ENCODE measurements around the gene SEL1L3.
A peak's percentile ranks its signal among the peaks of the same experiment; 100 is the strongest.

Gene SEL1L3

DNA sequence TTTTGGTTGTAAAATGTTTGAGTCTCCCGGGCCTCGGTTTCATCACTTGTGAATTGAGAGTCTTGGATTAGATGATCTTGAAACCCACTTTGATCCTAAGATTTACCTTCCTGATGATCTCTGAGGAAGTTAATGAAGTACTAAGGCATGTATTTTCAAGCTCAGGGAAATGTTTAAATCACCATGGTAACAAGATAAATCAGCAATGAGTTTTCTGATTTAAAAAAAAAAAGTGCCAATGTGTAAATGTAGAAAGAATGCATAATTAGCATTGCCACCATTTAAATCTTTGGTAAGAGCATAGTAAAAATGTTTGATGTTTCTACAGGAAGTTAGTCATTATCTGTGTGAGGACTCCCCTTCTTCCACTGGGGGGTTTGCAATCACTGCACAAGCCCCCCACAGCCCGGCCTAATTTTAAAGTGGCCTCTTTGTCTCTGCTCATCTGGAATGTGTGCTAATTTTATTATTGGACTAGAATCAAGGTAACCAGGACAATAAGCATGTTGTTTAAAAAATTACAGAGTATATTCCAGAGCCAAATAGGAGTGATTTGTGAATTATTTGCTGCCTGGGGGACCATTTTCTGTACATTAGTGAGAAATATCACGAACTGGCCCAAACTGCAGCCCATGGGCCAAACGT, 113.5 kb downstream of the SEL1L3 start:
- DNase-seq (ENCODE audit: low spot score), result no peak

DNA sequence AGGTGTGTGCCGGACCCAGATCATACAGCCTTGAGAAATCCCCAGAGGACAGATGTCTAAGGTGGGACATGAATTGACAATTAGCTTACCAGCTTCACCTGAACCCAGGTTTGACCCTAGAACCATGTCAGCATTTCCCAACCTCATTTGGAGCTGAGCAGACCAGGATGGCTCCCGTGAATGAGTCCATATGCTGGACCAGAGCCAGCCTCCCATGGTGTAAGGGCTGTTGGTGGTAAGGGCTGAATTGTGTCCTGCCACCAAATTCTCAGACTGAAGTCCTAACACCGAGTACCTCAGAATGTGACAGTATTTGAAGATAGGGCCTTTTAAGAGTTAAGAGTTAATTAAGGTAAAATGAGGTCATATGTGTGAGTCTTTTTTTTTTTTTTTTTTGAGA, 118.8 kb downstream of the SEL1L3 start:
- DNase-seq (ENCODE audit: low spot score), result no peak

DNA sequence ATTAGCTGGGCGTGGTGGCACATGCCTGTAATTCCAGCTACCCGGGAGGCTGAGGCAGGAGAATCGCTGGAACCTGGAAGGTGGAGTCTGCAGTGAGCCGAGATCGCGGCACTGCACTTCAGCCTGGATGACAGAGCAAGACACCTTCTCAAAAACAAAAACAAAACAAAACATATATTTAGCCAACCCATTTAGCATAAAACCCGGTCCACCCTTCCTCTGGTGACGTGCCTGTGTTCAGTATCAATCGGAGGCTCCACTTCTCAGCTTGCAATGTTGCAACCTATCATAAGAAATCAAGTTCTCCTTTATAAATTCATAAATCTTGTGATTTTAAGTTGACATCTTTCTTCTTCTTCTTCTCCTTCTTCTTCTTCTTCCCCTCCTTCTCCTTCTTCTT, 133.2 kb downstream of the SEL1L3 start:
- no peak for DNase-seq (ENCODE audit: low spot score)

DNA sequence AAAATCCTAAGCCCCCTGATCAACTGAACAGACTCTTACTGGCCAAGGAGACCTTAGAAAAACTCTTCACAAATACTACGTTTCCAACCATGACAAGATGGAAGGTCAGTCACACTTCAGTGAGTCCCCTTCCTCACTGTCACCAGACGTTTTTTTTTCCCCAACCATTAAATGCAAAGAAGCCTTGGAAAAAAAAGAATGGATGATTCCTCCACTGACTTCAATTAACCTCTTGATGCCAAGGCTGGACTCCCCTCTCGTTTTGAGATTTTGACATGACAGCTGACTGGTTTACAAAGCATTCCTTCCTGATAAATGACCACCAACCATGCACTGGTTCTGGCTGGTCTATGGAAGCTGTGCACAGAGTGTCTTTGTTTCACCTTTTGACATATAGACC, 133.9 kb downstream of the SEL1L3 start:
- DNase-seq (ENCODE audit: low spot score), result no peak

DNA sequence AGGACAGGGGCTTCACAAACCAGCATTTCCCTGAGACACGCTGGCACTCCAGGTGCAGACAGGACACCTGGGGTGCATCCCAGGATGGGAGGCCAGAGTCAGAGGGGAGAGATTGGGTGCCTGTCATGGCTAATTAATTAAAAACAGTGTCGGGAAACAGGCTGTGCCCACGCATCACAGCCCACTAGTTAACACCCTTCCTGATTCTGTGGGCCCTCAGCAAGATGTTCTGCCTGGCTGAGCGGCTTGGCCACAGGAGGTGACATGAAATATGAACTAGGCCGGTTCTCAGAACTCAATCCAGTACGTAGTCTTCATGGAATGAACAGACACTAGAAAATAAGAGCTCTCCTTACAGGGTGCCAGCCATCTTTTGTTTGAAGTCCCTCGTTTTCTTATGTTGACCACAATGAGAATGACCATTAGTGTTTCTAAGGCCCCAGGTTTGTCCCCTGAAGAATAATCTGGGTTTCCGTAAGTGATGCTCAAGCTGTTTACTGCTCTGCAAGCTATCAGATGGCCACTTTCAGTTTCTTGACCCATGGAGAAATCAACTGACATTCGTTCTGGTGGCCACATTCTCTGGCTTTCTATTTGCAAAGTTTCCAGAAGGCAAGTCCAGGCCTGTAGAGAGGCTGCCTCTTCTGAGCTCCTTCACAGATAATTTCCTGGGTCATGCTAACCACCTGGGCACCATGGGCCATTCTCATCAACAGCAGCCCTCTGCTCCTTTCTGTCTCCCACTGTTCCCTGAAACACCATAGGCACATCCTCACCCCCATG, 134.9 kb downstream of the SEL1L3 start:
- DNase-seq (ENCODE audit: low spot score), result no peak

DNA sequence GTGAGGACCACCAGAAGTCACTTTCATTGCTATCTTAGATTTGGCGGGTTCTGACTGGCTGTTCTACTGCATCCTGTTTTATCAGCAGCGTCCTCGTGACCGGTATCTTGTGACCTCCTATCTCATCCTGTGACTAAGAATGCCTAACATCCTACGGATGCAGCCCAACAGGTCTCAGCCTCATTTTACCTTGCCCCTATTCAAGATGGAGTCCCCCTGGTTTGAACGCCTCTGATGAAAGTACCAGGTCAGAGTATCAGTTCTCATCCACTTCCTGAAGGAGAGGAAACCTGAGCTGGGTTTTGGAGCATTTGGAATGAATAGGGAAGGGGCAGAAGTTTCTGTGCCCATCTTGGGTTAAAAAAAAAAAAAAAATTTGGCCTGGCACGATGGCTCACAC, 136.9 kb downstream of the SEL1L3 start:
- DNase-seq (ENCODE audit: low spot score), result no peak

DNA sequence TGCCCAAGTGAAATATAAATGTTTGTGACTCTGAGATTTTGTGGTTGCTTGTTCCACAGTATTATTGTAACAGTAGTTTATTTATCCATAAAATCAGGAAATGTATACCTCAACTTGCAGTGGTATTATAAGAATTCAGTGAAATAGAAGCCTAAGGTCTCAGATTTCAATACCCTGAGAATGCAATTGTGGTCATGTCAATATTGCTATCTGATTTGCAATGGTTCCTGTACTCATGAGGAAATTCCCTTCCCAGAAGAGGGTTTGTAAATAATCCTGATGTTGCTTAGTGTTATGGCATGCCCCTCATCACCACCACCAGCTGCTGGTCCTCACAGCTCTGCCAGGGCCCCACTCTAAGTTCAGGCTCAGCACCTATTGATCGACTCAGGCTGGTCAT, 139.4 kb downstream of the SEL1L3 start:
- DNase-seq (ENCODE audit: low spot score), result no peak

DNA sequence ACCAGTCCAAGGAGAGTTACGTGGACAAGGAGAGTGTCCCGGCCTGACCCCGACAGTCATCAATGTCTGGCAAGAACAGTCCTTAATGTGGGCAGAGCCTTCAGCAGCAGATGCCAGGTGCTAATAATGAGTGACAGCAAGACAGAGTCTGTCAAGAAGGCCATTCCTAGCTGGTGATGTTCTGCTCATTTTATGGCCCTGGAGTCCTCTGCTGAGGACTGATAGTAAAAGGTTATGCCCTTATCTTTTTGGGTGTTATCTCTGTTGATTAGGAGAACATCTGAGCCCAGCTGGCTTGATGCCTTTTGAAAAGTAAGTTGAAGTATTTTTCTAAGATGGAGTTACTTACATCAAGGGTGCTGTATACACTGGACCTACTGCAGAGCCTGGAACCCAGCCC, 139.8 kb downstream of the SEL1L3 start:
- no peak for DNase-seq (ENCODE audit: low spot score)

DNA sequence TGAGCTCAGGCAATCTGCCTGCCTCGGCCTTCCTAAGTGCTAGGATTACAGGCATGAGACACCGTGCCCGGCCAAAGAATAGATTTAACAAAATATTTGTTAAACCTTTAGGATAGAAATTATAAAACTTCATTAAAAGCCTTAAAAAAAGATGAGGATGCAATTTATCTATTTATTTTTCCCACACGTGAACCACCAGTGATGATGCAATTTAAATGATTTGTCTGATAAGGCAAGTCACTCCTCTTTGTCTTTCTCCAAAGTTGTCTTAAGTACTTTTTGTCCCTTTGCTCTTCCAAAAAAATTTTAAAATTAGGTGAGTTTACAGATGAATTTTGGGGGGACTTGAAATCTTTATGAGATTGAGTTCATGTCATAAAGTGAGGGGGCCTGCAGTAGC, 149.0 kb downstream of the SEL1L3 start:
- no peak for DNase-seq (ENCODE audit: low spot score)

DNA sequence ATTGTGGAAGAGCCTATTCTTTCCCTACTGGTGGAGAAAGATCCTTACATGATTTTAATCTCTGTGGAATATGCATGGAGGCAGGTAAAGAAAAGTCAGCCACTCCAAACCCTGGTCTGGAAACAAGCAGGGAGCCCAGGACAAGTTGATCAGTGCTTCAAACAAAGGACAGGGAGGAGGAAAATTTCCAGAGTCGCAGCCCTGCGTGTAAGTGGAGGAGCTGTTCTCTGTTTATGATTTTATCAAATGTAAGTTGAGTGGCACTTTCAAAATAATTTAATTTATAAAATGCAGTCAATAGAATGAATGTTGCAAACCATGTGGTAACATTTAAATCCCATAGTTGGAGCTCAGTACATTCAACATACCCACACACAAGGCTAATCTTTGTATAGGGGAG, 150.2 kb downstream of the SEL1L3 start:
- no peak for DNase-seq (ENCODE audit: low spot score)

DNA sequence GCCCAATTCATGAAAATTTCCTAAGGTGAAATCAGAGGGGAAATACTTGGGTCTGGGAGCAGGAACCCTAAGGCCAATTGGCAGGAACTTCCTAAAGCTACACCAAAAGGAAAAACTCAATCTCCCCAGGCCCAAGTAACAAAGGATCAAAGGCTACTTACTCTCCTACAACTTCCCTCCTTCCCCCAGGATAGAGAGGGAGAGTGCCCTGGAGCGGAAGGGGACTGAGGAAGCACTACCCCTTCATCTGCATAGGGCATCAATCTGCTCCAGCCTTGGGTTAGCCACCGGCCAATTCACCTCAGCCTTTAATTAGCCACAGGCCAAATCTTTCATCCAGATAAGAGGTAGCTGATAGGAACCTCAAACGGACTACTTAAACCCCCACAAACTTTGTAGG, 152.2 kb downstream of the SEL1L3 start:
- DNase-seq (ENCODE audit: low spot score), result no peak

DNA sequence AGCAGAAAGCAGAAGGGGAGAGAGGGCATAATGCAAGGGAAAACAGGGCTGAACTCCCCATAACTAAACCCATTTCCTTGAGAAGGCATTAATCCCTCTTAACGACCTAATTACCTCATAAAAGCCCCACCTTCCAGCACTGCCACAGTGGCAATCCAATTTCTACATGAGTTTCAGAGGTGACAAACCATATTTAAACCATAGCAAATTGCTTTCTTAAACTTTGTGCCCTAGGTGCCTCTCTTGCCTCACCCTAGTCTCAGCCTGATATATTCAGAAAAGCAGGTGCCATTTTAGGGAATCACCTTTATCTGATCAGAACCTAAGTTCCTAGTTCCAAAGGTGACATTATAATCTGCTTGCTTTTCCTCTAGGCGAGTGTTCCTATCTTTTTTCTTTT, 158.3 kb downstream of the SEL1L3 start:
- no peak for DNase-seq (ENCODE audit: low spot score)

DNA sequence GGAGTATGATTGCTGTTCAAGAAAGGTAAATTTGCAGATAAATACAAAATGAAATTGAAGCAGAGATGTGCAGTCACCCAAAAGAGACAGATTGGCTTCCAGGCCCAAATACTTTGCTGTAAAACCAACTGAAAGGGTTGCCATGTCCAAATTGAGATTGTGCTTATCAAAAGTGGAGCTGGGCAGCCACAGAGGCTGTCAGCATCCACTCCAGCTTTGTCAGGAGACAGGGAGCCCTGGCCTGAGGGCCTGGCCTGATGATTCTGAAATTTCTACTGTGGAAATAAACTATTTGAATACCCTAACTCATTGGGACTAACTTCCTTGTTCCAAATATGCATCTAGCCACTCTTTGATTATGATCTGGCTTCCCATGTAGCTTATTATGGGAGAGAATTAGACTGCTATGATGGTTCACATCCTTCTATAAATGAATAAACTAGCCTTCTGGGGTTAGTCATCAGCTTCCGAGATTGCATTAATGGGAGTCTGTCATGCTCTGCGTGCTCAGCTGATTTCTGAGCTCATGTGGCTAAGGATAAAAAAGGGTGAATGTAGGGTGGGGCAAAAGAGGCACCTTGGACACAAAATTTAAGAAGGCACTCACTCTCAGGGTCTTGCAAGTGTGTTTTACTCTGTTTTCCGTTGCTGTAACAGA, 158.9 kb downstream of the SEL1L3 start:
- DNase-seq (ENCODE audit: low spot score), result peak; percentile 31

DNA sequence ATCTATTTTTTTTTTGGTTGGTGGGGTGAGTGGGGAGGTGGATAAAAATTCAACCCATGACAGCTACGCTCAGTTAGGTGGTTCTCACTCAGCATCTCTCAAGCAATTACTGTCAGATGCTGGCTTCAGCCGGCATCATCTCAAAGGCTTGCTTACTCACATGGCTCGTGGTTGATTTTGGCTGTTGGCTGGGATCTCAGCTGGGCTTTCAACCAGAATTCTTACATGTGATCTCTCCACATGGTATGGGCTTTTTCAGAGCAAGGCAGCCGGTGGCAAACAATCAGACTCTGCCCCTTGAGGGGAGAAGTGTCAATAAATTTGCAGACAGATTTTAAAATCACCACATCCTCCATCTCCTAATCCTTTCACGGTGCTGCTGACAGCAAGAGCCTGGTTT, 159.9 kb downstream of the SEL1L3 start:
- no peak for DNase-seq (ENCODE audit: low spot score)

DNA sequence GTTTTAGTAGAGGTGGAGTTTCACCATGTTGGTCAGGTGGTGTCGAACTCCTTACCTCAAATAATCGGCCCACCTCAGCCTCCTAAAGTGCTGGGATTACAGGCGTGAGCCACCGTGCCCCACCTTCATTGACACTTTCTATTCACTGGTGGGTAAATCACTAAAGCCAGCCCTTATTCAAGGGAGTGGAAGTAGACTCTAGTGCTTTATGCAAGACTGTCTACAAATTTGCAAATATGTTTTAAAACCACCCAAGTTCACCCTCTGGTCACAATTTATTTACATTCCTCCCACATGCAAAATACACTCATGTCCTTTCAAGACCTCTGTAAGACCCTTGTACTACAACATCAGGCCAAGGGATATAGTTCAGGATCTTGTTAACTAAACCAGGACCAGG, 162.1 kb downstream of the SEL1L3 start:
- no peak for DNase-seq (ENCODE audit: low spot score)

DNA sequence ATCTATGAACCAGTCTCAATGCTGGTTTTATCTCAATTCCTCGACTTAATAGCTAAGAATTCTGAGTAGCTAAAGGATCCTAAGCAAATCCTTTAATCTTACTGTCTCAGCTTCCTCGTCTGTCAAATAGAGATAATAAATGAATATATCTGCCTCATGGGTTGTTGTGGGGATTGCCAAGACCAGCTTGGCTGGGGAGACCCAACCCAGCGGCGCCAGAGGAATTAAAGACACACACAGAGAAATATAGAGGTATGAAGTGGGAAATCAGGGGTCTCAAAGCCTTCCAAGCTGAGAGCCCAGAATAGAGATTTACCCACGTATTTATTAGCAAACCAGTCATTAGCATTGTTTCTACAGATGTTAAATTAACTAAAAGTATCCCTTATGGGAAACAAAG, 165.3 kb downstream of the SEL1L3 start:
- no peak for DNase-seq (ENCODE audit: low spot score)
